Effector memory CD4-positive, alpha-beta T cell (primary cell): Measurements from ENCODE around the gene CDK18.

Source experiments
- DNase-seq, 3 donors: peaks; one replicate each; pipeline ENCODE4 v3.0.0-alpha.2; 2020
- H3K27ac ChIP-seq: 2 replicates; pipeline ENCODE4 v1.7.0; 2013; ENCODE audit warnings: mild to moderate bottlenecking, low read length, moderate library complexity; ENCODE audit not compliant: insufficient read depth, poor library complexity, severe bottlenecking
- H3K27me3 ChIP-seq: replicated peaks from 2 replicates; pipeline ENCODE4 v1.7.0; 2013; ENCODE audit warnings: mild to moderate bottlenecking, low read length; ENCODE audit not compliant: insufficient read depth, control insufficient read depth, poor library complexity, severe bottlenecking
- H3K36me3 ChIP-seq: 2 replicates; pipeline ENCODE4 v1.7.0; 2013; ENCODE audit warnings: mild to moderate bottlenecking, low read length, moderate library complexity; ENCODE audit not compliant: control insufficient read depth, insufficient read depth
- H3K4me1 ChIP-seq: 2 replicates; pipeline ENCODE4 v1.7.0; 2013; ENCODE audit warnings: low read length, mild to moderate bottlenecking; ENCODE audit not compliant: control insufficient read depth, insufficient read depth, poor library complexity, severe bottlenecking
- H3K4me3 ChIP-seq: 2 replicates; pipeline ENCODE4 v1.7.0; 2013; ENCODE audit warnings: low read length, low read depth, mild to moderate bottlenecking; ENCODE audit not compliant: insufficient read depth, poor library complexity, severe bottlenecking
- H3K9me3 ChIP-seq: 2 replicates; pipeline ENCODE4 v1.7.0; 2013; ENCODE audit warnings: mild to moderate bottlenecking, low read length, moderate library complexity; ENCODE audit not compliant: control insufficient read depth

Gene CDK18

GRCh38 chr1:205535866-205536758 lies 31.6 kb downstream of the CDK18 start:
- Histone ChIP-seq H3K4me3 (no peak overlapping the region), H3K4me1 (no peaks in the 10 kb centered on the region), H3K9me3 (no peaks in the 10 kb centered on the region), H3K27me3 (no peaks in the 10 kb centered on the region), H3K27ac (no peak overlapping the region), H3K36me3 (no peaks in the 10 kb centered on the region)
- DNase-seq: no peak

GRCh38 chr1:205536759-205537361 lies 32.4 kb downstream of the CDK18 start:
- no peaks in the 10 kb centered on the region for H3K36me3 ChIP-seq
- DNase-seq: no peak
- no peak overlapping the region for H3K27ac ChIP-seq
- H3K4me3 ChIP-seq: no peak overlapping the region
- H3K9me3 ChIP-seq: no peaks in the 10 kb centered on the region
- no peaks in the 10 kb centered on the region for H3K4me1 ChIP-seq
- H3K27me3 ChIP-seq: no peaks in the 10 kb centered on the region

- Histone ChIP-seq H3K9me3 (no peaks in the 10 kb centered on the region), H3K4me3 (no peak overlapping the region), H3K36me3 (no peaks in the 10 kb centered on the region), H3K4me1 (no peaks in the 10 kb centered on the region), H3K27ac (no peak overlapping the region), H3K27me3 (no peaks in the 10 kb centered on the region)
- DNase-seq: no peak
Observed at GRCh38 chr1:205537386-205538018, 33.0 kb downstream of the CDK18 start.

- H3K27me3 ChIP-seq: no peaks in the 10 kb centered on the region
- DNase-seq: no peak
- H3K36me3 ChIP-seq: no peaks in the 10 kb centered on the region
- no peaks in the 10 kb centered on the region for H3K9me3 ChIP-seq
- H3K27ac ChIP-seq: no peak overlapping the region
- H3K4me1 ChIP-seq: peaks cover 2% of the 10 kb centered on the region
- no peak overlapping the region for H3K4me3 ChIP-seq
Observed at GRCh38 chr1:205538235-205538840, 33.9 kb downstream of the CDK18 start.

- no peak overlapping the region for H3K4me3 ChIP-seq
- no peaks in the 10 kb centered on the region for H3K36me3 ChIP-seq
- peaks cover 2% of the 10 kb centered on the region for H3K4me1 ChIP-seq
- peaks cover 7% of the 10 kb centered on the region for H3K27me3 ChIP-seq
- no peak overlapping the region for H3K27ac ChIP-seq
- no peaks in the 10 kb centered on the region for H3K9me3 ChIP-seq
- DNase-seq: no peak
Observed at GRCh38 chr1:205541161-205541886, 36.9 kb downstream of the CDK18 start.

GRCh38 chr1:205542367-205542766 lies 37.9 kb downstream of the CDK18 start:
- H3K36me3 ChIP-seq: no peaks in the 10 kb centered on the region

GRCh38 chr1:205543351-205544301 lies 39.2 kb downstream of the CDK18 start:
- Histone ChIP-seq H3K4me3 (no peak overlapping the region), H3K9me3 (no peaks in the 10 kb centered on the region), H3K36me3 (no peaks in the 10 kb centered on the region), H3K27ac (no peak overlapping the region), H3K27me3 (peaks cover 10% of the 10 kb centered on the region), H3K4me1 (peaks cover 2% of the 10 kb centered on the region)
- no peak for DNase-seq

More at GRCh38 chr1:205542367-205542766, 37.9 kb downstream of the CDK18 start:
- Histone ChIP-seq H3K9me3 (no peaks in the 10 kb centered on the region), H3K4me1 (peaks cover 2% of the 10 kb centered on the region), H3K4me3 (no peak overlapping the region), H3K27ac (no peak overlapping the region), H3K27me3 (peaks cover 7% of the 10 kb centered on the region)
- no peak for DNase-seq

GRCh38 chr1:205545001-205545919 lies 40.8 kb downstream of the CDK18 start:
- H3K9me3 ChIP-seq: no peaks in the 10 kb centered on the region
- H3K4me3 ChIP-seq: no peak overlapping the region
- peaks cover 2% of the 10 kb centered on the region for H3K4me1 ChIP-seq
- no peaks in the 10 kb centered on the region for H3K36me3 ChIP-seq
- H3K27ac ChIP-seq: no peak overlapping the region
- no peak for DNase-seq
- peaks cover 10% of the 10 kb centered on the region for H3K27me3 ChIP-seq
